NCI-H1436 (cell line): Measurements from ENCODE around the gene EMX2.

ENCODE experiments used
- DNase-seq: peaks from one replicate; lab custom pipeline; 2025; lab: John Stamatoyannopoulos, UW

The EMX2 gene

DNA sequence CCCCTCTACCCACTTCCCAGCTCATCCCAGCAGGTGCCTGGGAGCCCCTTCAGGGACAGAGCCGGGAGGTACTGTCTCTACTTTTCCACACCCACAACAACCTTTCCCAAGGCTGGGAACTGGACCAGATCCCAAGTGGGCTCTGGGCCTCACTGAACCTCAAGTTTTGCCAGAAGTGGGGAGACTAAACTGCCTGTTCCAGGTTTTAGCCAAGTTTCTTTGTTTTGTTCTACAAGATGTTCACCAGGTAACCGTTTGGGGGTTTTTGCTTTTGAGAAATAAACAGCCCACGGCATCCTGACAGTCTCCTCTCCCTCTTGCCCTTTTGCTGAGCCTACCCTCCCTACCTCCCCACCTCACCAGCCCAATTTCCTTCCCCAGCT, 10.6 kb upstream of the EMX2 start:
- DNase-seq: no peak

DNA sequence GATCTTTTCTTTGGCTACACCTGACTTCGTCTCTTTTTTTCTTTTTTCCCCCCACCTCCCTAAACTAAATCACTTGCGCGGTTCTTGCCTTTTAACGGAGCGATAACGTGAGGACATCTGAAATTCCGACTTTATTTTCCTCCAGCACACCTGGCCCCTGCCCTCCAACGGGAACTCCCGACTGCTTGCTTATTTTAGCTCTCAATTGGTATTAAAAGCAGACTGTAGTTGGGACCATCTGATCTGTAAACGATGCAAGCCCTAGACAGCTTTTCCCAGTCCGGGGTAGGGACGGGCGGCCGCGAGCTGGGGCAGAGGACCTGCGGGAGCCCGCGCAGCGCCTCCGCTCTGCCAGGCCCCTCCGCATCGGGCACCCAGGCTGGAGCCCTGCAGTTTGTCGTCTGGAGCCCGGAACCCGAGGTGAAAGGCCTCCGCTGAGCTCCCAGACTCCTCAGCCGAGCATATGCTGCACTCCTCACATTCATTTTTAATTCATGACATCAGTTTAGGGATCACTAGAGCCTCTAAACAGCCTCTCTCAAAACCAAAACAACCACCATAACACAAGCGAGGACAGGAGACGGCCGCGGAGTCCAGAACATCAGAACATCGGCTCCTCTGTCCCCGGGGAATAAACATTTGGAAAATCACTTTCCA, 10.0 kb upstream of the EMX2 start:
- no peak for DNase-seq

DNA sequence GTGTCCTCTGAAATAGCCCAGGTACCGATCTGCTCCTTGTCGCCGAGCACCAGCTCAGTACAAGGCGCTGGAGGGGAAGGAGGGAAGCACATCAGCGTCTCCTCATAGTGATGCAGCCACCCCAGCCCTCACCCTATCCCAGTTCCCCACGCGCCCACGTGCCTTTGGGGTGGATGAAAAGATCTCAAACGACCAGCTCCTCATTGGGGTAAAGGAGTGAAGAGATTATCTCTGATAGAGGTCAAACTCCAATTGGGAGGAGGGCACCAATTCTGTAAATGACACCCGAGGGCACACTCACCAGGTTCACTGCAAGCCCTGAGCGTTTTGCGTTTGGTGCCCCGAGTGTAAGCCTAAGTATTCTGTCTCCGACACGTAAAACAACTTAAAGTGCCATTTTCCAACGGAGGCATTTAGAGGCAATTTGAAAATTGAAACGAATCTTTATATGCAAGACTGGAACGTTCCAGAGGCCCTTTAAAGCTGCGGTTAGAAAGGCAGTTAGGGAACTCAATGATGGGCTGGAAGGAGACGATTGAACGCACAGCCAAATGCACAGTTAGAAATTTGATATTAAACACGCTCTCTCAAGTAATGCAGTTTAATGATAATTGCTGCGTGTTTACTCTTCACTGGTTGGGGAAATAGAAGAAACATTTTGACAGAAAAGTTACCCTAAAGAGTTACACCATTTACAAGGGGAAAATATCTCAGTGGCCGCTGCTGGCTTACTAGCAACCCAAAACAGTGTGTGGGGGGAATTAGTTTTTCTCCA, 8.9 kb upstream of the EMX2 start:
- DNase-seq: peak; percentile 22

DNA sequence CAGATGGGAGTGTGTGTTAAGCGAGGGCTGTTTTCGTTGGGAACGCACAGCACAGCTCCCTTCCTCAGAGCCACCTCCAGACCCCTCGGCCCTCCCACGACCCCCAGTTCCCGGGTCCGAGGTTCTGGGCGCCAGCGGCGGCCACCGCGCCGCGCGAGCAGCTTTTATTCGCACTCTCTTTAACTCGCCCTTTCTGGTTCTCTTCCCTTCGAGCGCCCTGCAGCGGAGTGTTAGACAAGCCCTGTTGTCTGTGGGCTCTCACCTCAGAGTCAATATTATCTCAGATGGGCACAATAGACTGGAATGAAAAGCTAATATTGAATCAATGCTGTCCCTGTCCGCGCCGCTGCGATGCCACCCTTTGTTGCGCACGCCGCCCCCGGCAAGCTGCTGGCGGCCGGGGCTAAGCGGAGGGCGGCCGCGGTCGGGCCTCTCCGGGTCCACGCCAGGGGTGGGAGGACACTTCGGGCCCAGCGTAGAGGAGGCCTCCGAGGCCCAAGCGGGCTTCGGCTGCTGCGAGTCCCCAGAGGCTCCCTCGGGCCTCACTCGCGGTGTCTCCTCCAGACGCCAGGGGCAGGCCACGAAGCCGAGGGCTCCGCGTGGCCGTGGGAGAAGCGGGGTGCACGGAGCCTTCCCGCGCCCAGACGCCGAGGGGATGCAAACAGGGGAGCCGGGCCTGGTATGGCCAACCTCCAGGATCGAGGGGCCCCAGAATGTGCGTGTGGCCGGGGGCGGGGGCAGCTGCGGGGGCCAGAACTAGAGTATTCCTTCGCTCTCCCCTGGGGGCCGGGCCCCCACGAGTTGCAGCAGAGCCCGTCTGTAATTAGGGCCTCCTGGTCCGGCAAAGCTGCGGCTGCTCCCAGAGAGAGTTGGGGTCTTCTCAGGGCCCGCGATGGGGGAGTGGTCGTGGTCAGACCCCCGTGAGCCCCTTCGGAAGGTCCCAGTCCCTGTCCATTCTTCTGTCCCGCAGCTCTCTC, 7.9 kb upstream of the EMX2 start:
- DNase-seq: no peak

DNA sequence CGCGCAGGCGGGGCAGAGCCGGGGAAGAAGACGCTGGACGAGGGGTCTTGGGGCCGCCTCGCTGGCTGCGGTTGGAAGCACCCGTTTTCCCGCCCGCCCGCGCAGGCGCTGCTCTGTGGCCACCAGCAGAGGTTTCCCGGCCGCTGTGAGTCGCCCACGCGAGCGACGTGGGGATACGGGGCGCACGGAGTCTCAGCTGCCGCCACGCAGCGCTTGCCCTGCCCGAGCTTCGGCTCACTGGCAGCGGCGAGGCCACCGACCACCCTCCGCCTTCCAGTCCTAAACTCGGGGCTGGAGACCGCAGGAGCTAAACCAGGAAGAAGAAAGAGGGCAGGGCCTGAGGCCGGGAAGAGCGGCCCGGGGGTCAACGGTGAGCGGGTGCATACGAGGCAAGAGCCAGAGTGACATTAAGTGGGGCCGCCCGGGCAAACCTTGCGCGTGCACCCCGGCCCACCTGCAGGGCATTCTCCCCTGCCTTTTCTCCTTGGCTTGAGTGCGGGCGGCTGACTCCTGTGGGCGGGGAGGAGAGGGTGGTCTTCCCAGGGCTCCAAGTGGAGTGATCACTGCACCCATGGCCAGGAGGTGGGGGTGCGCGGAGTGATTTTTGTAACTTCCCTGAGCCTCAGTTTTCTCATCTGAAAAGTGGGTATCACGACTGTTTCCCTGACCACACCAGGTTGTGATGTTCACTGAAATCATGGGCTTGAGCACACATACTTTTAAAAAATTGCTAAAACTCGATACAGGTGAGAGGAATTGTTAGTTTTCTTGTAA, 7.1 kb upstream of the EMX2 start:
- no peak for DNase-seq

DNA sequence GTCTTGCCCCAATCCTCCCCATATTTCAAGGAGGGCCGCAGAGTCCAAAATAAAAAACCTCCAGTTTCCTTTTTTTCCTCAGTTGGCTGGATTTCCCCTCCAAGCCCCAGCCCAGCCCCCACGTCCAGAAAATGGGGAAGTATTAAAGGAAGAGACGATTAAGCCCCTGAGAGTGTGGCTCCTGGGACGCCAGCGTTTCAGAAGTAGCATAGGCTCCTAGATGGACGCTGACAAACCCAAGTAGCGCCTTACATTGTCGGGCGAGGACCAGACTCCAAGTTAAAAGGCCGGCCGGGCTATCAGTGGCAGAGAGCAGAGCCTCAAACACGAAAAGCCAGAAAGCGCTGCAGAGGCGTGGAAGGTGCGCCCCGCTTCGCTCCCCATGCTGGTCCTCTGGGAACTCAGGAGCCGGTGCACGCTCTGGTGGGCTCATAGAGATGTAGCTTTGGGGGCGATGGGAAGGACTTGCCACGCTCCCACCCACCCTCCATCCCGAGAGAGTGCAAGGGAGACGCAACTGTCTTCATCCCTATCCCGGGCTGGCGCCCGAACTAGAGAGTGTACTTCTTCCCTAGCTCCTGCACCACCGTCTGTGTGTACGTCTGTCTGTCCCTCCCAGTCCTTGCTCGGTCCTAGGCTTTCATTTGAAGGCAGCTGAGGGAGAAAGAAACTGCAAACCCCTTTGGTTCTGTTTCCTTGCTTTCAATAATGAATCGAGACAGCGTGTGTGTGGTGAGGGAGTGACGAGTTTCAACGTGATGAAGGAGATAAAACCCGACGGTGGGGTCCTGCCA, 6.3 kb upstream of the EMX2 start:
- no peak for DNase-seq

DNA sequence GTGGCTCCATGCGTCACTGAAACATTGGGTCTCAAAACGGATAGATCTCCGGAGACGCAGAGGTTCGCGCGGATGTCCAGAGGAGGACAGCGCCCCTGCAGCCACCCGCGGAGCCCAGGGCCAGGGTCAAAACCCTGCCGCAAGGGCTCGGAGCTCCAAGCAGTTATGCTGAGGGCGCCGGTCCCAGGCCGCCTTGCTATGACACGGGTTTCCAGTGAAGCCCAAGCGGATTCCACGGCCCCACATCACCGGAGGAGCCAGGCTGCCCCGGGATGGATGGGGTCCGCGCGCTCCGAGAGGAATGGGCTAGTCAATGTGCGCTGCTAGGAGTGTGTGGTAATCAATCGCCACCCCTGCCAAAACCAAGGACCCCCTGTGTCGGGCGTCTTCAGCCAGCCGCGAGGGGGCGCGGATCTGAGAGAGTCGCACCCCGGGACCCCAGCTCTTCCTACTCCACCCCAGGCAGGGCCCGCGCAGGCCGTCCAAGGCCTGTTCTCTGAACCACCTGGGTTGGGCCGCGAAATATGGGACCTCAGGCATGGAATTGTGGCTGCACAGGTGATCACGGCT, 5.6 kb upstream of the EMX2 start:
- no peak for DNase-seq

DNA sequence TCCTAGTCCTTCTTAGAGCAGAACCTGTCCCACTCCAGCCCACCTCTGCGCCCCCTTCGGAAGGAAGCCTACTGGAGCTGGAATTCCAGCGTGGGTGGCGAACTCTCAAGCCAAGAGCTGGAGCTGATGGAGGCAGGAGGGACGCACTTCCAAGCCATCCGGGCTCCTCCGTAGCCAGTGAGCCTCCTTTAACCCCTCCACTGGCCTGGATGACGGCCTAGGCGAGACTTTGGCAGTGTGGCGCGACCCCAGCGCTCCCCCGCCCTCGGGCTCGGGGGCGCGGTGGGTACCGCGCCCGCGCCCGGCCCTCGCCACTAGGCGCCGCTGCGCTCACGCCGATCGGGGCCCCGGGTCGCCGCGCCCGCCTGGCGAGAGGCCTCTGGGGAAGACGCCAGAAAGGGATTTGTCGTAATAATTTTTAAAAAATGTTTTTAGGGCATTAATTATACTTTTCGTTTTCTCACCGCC, 5.1 kb upstream of the EMX2 start:
- DNase-seq: peak; percentile 25

DNA sequence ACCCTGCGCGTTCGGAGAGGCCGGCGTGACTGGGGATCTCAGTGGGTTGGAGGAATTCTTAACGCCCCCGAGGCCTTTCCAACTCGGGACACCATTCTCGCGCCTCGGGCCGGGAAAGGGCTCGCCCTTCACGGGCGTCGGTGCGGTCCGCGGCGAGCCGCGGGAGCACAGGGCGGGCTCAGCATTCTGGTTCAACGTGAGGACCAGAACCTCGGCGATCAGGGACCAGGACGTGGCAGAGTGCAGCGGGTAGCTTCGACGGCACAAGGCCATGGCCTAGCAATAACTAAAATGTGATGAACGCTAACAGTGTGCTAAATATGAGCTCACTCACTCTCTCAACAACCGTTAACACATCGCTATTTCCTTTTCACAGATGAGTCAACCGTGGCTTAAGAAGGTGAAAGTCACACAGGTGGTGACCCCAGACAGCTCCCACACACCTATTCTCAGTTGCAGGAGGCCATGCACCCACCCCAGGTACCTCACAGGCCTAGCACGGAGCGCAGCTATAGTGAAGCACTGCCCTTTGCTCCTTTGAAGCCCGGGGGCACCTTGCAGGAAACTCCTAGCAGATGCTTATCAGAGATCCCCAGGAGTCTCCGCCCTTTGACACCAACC, 4.5 kb upstream of the EMX2 start:
- no peak for DNase-seq

DNA sequence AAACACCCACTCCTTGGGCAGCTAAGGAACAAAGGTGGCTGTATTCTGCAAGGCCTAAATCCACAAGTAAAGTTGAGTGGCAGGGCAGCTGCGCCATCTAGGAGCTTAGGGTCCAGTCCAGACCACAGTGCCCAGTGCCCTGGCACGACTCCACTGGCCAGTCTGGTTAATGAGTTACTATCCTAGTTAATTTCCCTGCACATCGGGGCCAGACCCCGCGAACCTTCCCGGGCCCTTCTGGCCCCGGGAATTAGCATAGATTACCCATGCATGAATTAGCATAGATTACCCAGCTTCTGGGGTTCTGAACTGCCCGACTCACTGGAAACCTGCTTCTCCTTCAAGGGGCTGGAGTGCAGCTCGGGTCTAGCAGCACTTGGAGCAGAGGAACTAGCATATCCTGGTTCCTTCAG, 3.2 kb upstream of the EMX2 start:
- DNase-seq: no peak

DNA sequence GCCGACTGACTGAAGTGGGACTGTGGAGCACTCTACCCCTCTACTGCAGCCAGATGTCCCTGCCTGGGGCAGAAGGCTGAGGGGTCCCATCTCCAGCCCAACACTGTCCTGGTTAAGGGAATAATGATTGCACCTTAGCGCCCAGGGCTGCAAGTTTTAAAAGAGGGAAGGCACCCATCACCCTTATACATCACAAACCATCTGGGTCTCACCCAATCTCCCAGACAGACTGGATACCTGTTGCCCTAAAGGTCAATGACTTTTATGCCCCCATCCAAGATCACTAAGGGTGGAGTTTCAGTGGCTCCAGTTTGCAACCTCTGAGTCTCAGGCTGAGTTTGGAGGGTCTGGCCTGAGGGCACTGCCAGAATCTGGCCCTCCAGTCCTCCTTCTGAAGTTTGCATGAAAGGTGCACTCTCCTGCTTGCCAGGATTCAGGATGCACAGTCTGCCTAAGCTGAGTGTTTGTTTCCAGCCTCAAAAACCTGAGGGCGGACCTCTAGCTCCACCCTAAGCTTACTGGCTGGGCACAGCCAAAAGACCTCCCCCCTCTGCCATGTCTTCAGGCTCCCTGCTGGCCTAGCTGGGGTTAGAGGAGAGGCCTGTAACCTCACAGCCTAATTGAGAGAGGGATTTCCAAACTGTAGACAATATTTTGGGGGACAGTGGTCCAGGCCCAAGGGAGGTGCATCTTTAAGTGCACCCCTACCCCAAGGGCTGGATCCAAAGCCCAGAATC, 2.5 kb upstream of the EMX2 start:
- no peak for DNase-seq

DNA sequence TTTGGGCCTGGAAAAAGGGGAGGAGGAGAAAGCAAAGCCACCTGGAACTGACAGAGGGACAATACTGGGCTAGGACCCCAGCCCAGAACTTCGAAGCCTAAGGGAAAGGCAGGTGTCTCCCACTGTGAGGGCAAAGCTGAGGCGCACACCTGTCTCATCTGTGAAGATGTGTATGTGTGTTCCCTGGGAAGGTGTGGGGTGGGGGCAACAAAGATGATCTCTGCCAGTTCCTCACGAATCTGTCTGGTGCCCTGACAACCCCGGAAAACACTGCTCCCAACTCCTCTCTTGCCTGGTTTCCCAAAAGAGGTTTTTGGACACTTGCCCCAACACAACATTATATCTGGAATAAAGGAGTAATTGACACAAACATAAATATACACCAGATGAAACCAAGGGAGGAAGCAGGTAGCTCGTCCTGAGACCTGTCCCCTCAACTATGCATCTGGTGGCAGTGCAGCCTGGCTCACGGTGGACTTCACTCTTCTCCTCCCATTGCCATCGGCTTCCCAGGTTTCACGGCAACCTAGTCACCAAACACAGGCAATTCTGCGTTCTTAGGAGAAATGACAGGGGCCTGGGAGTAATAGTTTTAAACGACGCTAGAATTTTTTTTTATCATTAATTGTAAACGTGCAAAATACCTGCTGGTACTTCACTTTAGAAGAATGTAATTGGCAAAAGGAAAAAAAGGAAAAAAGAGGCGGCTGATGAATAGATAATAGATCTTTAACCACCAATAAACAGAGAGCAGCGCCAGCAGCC, 1.7 kb upstream of the EMX2 start:
- DNase-seq: no peak

DNA sequence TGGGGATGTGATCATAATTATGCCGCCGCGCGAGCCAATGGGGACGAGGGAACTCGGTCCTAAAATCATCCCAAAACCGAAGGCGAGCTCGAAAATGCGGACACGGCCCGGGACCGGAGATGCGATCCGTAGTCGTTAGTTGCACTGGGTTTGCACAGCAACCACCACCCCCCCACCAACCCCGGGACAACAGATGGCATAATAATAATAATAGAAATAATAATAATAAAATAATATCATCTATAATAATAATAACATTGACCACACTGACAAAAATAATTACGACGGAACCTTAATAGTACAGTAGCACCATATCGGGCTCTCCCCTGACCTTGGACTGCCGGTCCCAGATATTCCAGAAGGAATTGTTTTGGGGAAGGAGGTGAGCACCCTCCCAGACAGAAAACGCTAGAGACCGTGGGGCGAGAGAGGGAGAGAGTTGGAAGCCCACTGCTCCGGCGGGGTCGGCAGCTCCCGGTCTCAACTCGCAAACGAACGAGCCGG, 1.1 kb upstream of the EMX2 start:
- no peak for DNase-seq

DNA sequence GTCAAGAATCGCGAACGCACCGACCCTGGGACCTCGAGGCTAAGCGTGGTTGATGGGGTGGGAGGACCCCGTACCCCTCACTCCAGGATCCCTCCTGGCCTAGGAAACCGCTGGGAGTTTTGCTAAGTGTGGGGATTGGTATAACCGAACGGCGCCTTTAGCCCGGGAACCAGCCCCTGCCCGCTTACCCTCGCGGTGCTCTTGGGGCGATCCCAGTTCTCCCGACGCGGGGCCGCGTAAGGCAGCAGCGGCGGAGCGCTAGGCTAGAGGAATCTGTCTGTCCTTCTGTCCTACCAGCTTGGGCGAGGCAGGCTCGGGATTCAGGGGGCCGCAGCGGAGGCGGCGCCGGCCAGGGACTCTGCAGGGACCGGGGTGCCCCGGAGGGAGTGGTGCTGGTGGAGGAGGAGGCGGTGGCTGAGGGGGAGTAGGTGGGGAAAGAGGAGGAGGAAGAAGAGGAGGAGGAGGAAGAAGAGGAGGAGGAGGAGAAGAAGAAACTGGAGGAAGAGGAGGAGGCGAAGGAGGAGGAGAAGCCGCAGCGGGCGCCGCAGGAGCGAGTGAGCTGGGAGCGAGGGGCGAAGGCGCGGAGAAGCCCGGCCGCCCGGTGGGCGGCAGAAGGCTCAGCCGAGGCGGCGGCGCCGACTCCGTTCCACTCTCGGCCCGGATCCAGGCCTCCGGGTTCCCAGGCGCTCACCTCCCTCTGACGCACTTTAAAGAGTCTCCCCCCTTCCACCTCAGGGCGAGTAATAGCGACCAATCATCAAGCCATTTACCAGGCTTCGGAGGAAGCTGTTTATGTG, 439 bp upstream of the EMX2 start:
- DNase-seq: peak; percentile 83

DNA sequence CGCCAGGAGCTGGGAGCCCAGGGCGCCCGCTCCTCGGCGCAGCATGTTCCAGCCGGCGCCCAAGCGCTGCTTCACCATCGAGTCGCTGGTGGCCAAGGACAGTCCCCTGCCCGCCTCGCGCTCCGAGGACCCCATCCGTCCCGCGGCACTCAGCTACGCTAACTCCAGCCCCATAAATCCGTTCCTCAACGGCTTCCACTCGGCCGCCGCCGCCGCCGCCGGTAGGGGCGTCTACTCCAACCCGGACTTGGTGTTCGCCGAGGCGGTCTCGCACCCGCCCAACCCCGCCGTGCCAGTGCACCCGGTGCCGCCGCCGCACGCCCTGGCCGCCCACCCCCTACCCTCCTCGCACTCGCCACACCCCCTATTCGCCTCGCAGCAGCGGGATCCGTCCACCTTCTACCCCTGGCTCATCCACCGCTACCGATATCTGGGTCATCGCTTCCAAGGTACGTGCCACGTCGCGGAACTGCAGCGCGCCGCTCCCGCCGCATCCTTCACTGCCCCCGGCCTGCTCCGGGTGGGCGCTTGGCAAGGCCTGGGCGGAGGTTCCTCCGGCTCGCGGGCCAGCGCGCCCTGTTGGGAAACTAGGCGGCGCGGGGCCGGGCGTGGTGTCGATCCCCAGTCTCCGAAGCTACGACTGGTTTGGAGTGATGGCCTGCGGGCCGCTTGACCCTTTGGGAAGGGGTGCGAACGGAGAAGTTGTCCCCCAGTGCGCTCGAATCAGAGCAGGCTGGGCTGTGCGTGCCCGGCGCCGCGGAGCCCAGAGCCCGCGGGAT, 868 bp downstream of the EMX2 start:
- DNase-seq: peak; percentile 24

DNA sequence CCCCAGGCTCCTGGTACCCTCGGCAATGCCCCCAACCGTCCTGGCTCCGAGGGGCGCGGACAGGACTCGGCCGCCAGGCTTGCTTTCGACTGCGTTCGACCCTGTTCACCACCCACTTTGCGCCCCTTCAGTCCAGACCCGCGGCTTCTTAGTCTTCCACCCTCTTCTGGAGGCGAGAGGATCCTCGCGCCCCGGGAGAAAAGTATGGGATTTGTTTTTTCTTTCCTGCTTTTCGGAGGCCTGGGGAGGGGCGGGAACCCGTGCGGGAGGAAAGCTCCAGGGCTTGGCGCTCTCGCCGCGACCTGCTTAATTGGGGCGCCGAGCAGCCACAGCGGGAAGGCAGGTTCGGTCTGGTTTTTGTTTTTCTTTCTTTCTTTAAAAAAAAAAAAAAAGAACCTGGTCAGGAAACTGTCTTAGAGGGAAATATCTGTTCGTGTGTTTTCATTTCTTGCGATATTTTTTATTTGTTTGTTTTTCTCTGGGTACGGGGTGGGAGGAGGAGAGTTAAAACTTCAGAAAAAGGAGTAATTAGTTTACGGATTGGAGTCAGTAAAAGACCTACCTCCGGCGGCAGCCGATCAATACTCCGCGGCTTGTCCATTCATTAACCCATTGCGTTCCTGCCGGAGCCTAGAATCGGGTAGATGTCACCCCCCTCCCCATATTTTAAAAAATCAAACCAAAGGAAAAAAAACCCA, 1.6 kb downstream of the EMX2 start:
- no peak for DNase-seq
